Activated naive CD4-positive, alpha-beta T cell treated with anti-CD3 and anti-CD28 coated beads, Interleukin-2, amount 50 U/mL, for 24 hours (primary cell): Measurements from ENCODE around the gene RIMS4.

Source experiments
- H3K27ac Mint-ChIP-seq: one replicate; pipeline ENCODE4 v1.8.0; 2021; ENCODE audit warnings: mild to moderate bottlenecking, mixed read lengths
- H3K27me3 Mint-ChIP-seq: one replicate; pipeline ENCODE4 v1.8.0; 2021; ENCODE audit warnings: mixed read lengths
- H3K36me3 Mint-ChIP-seq: one replicate; pipeline ENCODE4 v1.8.0; 2021; ENCODE audit warnings: mixed read lengths
- H3K4me1 Mint-ChIP-seq: one replicate; pipeline ENCODE4 v1.8.0; 2021; ENCODE audit warnings: mixed read lengths
- H3K4me3 Mint-ChIP-seq: one replicate; pipeline ENCODE4 v1.8.0; 2021; ENCODE audit warnings: mild to moderate bottlenecking, mixed read lengths
- H3K9me3 Mint-ChIP-seq: one replicate; pipeline ENCODE4 v1.8.0; 2021; ENCODE audit warnings: mixed read lengths

Gene RIMS4

GRCh38 chr20:44790638-44791393 lies 19.5 kb downstream of the RIMS4 start:
- no peak overlapping the region for H3K4me3 Mint-ChIP-seq
- peaks cover 6% of the 10 kb centered on the region for H3K27me3 Mint-ChIP-seq
- H3K4me1 Mint-ChIP-seq, result no peaks in the 10 kb centered on the region
- H3K9me3 Mint-ChIP-seq, result no peaks in the 10 kb centered on the region
- H3K36me3 Mint-ChIP-seq, result no peaks in the 10 kb centered on the region
- no peak overlapping the region for H3K27ac Mint-ChIP-seq

- H3K4me3 Mint-ChIP-seq, result no peak overlapping the region
- H3K27me3 Mint-ChIP-seq, result peaks cover 6% of the 10 kb centered on the region
- no peaks in the 10 kb centered on the region for H3K36me3 Mint-ChIP-seq
- no peaks in the 10 kb centered on the region for H3K4me1 Mint-ChIP-seq
- no peak overlapping the region for H3K27ac Mint-ChIP-seq
- H3K9me3 Mint-ChIP-seq, result no peaks in the 10 kb centered on the region
These were observed 21.5 kb downstream of the RIMS4 start for GRCh38 chr20:44788706-44789456.

GRCh38 chr20:44787299-44787698 lies 23.0 kb downstream of the RIMS4 start:
- H3K9me3 Mint-ChIP-seq, result no peaks in the 10 kb centered on the region
- no peak overlapping the region for H3K4me3 Mint-ChIP-seq
- no peaks in the 10 kb centered on the region for H3K4me1 Mint-ChIP-seq
- no peak overlapping the region for H3K27ac Mint-ChIP-seq
- H3K36me3 Mint-ChIP-seq, result no peaks in the 10 kb centered on the region
- H3K27me3 Mint-ChIP-seq, result peaks cover 6% of the 10 kb centered on the region

GRCh38 chr20:44785768-44786167 lies 24.6 kb downstream of the RIMS4 start:
- Mint-ChIP-seq H3K4me3 (no peak overlapping the region), H3K4me1 (no peaks in the 10 kb centered on the region), H3K9me3 (peaks cover 5% of the 10 kb centered on the region), H3K27me3 (peaks cover 12% of the 10 kb centered on the region), H3K27ac (no peak overlapping the region), H3K36me3 (no peaks in the 10 kb centered on the region)

- H3K9me3 Mint-ChIP-seq, result peaks cover 5% of the 10 kb centered on the region
- H3K27me3 Mint-ChIP-seq, result peaks cover 15% of the 10 kb centered on the region
- H3K4me3 Mint-ChIP-seq, result no peak overlapping the region
- H3K36me3 Mint-ChIP-seq, result no peaks in the 10 kb centered on the region
- no peak overlapping the region for H3K27ac Mint-ChIP-seq
- H3K4me1 Mint-ChIP-seq, result no peaks in the 10 kb centered on the region
These were observed 25.7 kb downstream of the RIMS4 start for GRCh38 chr20:44784688-44785087.

GRCh38 chr20:44781791-44782190 lies 28.6 kb downstream of the RIMS4 start:
- H3K27ac Mint-ChIP-seq, result no peak overlapping the region
- H3K4me3 Mint-ChIP-seq, result no peak overlapping the region
- peaks cover 11% of the 10 kb centered on the region for H3K27me3 Mint-ChIP-seq

GRCh38 chr20:44781118-44781517 lies 29.2 kb downstream of the RIMS4 start:
- Mint-ChIP-seq H3K36me3 (peaks cover 1% of the 10 kb centered on the region), H3K4me3 (no peak overlapping the region), H3K27ac (no peak overlapping the region)

More at GRCh38 chr20:44781791-44782190, 28.6 kb downstream of the RIMS4 start:
- Mint-ChIP-seq H3K36me3 (no peaks in the 10 kb centered on the region), H3K9me3 (peaks cover 5% of the 10 kb centered on the region), H3K4me1 (no peaks in the 10 kb centered on the region)

GRCh38 chr20:44780226-44780625 lies 30.1 kb downstream of the RIMS4 start:
- no peak overlapping the region for H3K27ac Mint-ChIP-seq
- H3K4me3 Mint-ChIP-seq, result no peak overlapping the region
- H3K9me3 Mint-ChIP-seq, result peaks cover 5% of the 10 kb centered on the region
- H3K27me3 Mint-ChIP-seq, result peaks cover 14% of the 10 kb centered on the region
- H3K4me1 Mint-ChIP-seq, result no peaks in the 10 kb centered on the region
- H3K36me3 Mint-ChIP-seq, result peaks cover 1% of the 10 kb centered on the region

More at GRCh38 chr20:44781118-44781517, 29.2 kb downstream of the RIMS4 start:
- Mint-ChIP-seq H3K9me3 (peaks cover 5% of the 10 kb centered on the region), H3K4me1 (no peaks in the 10 kb centered on the region), H3K27me3 (peaks cover 13% of the 10 kb centered on the region)

GRCh38 chr20:44776980-44777379 lies 33.4 kb downstream of the RIMS4 start:
- peaks cover 5% of the 10 kb centered on the region for H3K9me3 Mint-ChIP-seq
- H3K27me3 Mint-ChIP-seq, result peaks cover 14% of the 10 kb centered on the region
- H3K27ac Mint-ChIP-seq, result no peak overlapping the region
- no peaks in the 10 kb centered on the region for H3K4me1 Mint-ChIP-seq
- H3K4me3 Mint-ChIP-seq, result no peak overlapping the region
- peaks cover 1% of the 10 kb centered on the region for H3K36me3 Mint-ChIP-seq

- Mint-ChIP-seq H3K4me1 (no peaks in the 10 kb centered on the region), H3K36me3 (peaks cover 1% of the 10 kb centered on the region), H3K27ac (no peak overlapping the region), H3K27me3 (peaks cover 7% of the 10 kb centered on the region), H3K4me3 (no peak overlapping the region), H3K9me3 (no peaks in the 10 kb centered on the region)
These were observed 37.1 kb downstream of the RIMS4 start for GRCh38 chr20:44773070-44773829.

- Mint-ChIP-seq H3K4me1 (no peaks in the 10 kb centered on the region), H3K36me3 (peaks cover 1% of the 10 kb centered on the region), H3K27ac (no peak overlapping the region), H3K27me3 (peaks cover 7% of the 10 kb centered on the region), H3K4me3 (no peak overlapping the region), H3K9me3 (no peaks in the 10 kb centered on the region)
These were observed 37.7 kb downstream of the RIMS4 start for GRCh38 chr20:44772636-44773035.

GRCh38 chr20:44771172-44771535 lies 39.2 kb downstream of the RIMS4 start:
- no peaks in the 10 kb centered on the region for H3K4me1 Mint-ChIP-seq
- H3K27ac Mint-ChIP-seq, result no peak overlapping the region
- peaks cover 4% of the 10 kb centered on the region for H3K27me3 Mint-ChIP-seq
- H3K4me3 Mint-ChIP-seq, result no peak overlapping the region
- H3K9me3 Mint-ChIP-seq, result no peaks in the 10 kb centered on the region
- H3K36me3 Mint-ChIP-seq, result no peaks in the 10 kb centered on the region

GRCh38 chr20:44770484-44771171 lies 39.7 kb downstream of the RIMS4 start:
- Mint-ChIP-seq H3K36me3 (no peaks in the 10 kb centered on the region), H3K4me3 (no peak overlapping the region), H3K27ac (no peak overlapping the region), H3K27me3 (peaks cover 3% of the 10 kb centered on the region), H3K4me1 (no peaks in the 10 kb centered on the region), H3K9me3 (no peaks in the 10 kb centered on the region)

GRCh38 chr20:44769481-44769863 lies 40.9 kb downstream of the RIMS4 start:
- H3K27me3 Mint-ChIP-seq, result peaks cover 2% of the 10 kb centered on the region
- H3K27ac Mint-ChIP-seq, result no peak overlapping the region
- H3K9me3 Mint-ChIP-seq, result no peaks in the 10 kb centered on the region
- no peak overlapping the region for H3K4me3 Mint-ChIP-seq
- H3K36me3 Mint-ChIP-seq, result no peaks in the 10 kb centered on the region
- no peaks in the 10 kb centered on the region for H3K4me1 Mint-ChIP-seq

- no peaks in the 10 kb centered on the region for H3K9me3 Mint-ChIP-seq
- H3K4me1 Mint-ChIP-seq, result no peaks in the 10 kb centered on the region
- no peaks in the 10 kb centered on the region for H3K36me3 Mint-ChIP-seq
- no peak overlapping the region for H3K27ac Mint-ChIP-seq
- peaks cover 2% of the 10 kb centered on the region for H3K27me3 Mint-ChIP-seq
- H3K4me3 Mint-ChIP-seq, result no peak overlapping the region
These were observed 41.4 kb downstream of the RIMS4 start for GRCh38 chr20:44768854-44769480.
